COR-L47 (cell line): ENCODE results near the gene RALGAPB.

Experiments
- DNase-seq: peaks from one replicate; lab custom pipeline; 2025; lab: John Stamatoyannopoulos, UW

Gene RALGAPB

DNA sequence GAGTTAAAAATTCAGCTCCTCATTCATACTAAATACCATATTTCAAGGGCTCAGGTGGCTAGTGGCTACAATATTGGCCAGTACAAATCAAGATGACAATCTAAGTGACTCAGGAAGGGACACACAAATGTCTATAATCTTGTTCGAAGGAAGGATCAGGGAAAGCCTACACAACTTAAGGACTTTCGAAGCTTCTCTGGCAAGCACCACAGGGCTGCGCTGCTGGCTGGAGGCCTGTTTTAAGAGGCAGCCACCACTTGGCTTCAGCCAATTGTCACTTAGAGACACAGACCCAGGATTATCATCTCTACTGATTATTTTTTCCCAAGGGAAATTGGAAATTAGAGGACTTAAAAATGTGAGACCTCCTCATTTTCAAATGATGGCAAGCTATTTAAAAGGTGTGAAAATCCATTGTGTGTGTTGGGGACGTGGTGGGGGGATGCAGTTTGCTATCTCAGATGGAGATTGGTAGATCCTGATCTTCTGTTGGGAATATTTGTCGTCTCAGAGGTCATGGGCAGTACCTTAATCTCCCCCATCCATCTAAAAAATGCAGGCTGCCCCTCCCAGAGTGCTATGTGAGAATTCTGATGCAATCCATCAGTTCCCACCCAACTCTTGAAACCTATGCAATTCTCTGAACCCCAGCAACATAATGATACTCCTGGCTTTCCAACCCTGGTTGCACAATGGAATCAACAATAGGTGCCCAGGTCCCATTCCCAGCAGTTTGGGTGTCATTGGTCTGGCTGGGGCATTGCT is 140.3 kb downstream of the RALGAPB start:
- no peak for DNase-seq

- DNase-seq: no peak
Observed at GRCh38 chr20:38615283-38615682, 142.6 kb downstream of the RALGAPB start.

- DNase-seq: no peak
Observed at GRCh38 chr20:38616457-38616856, 143.8 kb downstream of the RALGAPB start.

DNA sequence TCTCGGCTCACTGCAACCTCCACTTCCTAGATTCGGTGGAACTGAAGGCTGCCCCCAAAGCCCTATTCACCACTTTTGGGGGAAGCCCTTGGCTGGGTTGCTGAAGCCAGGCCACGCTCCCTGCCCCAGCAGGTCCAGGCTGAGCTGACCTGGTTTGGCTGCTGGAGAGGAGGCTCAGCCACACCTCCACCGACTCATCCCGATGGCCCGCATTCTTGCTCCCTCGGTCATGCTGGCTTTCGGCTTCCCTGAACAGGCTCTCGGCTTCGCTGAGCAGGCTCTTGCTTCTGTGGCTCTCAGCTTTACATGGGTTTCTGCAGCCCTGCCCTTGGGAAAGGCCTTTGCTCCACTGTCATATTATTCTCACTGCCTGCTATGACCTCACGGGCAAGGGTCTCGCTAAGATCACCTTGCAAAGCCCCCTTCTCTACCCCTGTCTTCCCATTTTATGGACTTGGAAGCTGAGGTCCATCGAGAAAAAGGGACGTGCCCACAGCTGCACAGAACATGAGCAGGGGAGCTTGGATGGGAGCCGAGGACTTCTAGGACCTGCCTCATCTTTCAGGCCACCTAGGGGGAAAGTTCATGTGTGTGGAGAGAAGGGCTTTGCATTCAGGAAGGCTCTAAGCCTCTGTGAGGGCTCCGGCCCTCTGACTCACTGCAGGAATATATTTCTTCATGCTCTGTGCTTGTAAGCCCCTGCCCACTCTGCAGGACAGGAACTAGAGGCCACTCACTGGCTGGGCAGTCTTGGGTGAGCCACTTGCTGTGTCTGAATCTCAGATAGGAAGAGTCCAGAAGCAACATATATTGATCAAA is 144.6 kb downstream of the RALGAPB start:
- DNase-seq: no peak

DNA sequence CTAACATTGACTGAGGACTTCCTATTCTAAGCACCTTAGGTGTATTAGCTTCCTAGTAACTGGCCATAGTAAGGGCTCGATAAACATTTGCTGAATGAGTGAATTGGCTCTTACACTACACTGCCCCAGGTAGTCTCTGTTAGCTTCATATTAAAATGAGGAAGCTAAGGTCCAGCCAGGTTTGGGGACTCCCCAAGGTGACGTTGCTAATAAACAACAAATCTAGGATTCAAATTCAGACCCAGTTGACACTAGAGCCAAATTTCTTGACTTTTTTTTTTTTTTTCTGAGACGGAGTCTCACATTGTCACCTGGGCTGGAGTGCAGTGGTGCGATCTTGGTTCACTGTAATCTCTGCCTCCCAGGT is 145.2 kb downstream of the RALGAPB start:
- no peak for DNase-seq

DNA sequence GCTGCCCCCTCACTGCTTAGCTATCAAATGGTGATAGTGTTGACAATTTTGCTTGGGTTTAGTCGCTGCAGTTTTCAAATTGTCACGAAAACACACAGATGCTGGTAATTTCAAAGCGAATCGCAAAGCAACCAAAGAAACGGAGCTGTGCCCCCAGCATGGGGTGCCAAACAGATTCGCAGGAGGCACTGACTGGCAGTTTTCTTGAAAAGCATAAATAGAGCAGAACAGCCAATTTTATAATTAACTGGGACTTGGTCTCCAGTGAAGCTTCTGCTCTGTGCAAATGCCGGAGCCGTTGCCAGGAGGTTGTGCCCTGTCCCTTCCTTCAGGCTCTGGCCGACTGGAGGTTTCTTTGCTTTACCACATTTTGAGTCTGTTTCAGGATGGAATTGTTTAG is 147.8 kb downstream of the RALGAPB start:
- DNase-seq: no peak

DNA sequence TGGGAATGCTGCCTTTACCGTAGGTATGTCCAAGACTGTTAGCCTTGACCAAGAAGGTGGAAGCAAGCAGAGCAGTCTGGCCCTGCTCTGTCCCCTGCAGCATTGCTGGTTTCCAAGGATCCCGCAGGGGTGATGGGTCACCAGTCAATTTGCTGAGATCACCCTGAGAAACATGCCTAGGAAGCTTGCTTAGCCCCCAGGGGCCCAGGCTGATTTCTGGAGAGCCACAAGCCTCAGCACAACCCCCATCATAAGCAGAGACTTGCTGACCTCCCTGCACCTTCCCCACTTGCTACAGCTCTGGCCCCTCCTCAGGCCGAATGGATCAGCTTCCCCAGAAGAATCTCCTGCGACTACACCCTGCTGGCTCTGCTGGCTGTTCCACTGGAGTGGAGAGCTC is 150.4 kb downstream of the RALGAPB start:
- no peak for DNase-seq

DNA sequence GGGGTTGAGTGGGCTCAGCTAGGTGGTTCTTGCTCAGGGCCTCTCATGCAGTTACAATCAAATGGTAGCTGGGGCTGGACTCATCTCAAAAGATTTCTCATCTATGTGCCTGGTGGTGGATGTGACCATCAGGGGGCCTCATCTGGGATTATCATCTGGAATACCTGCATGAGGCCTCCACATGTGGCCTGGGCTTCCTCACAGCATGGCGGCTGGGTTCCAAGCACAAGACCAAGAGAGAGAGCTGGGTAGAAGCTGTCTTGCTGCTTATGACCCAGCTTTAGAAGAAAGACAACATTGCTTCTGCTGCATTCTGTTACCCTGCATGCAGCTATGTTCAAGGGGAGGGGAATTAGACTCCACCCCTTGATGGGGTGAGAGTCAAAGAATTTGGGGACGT is 151.4 kb downstream of the RALGAPB start:
- no peak for DNase-seq

DNA sequence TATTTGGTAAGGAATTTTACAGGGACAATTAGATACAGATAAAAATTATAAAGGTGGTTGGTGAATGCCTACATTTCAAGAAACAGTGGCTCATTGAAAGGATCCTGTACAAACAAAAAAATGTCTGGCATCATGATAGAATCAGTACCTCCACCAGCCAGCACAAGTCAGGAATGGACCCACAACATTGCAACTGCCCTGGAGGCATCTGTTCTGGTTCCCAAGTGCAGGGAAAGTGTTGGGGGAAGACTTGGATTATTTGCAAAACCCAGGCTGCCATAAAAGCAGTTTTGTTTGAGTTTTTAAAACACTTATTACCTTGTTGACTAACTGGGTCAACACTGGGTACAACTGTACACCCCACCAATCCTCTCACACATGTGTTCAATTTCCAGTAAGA is 153.3 kb downstream of the RALGAPB start:
- DNase-seq: no peak

DNA sequence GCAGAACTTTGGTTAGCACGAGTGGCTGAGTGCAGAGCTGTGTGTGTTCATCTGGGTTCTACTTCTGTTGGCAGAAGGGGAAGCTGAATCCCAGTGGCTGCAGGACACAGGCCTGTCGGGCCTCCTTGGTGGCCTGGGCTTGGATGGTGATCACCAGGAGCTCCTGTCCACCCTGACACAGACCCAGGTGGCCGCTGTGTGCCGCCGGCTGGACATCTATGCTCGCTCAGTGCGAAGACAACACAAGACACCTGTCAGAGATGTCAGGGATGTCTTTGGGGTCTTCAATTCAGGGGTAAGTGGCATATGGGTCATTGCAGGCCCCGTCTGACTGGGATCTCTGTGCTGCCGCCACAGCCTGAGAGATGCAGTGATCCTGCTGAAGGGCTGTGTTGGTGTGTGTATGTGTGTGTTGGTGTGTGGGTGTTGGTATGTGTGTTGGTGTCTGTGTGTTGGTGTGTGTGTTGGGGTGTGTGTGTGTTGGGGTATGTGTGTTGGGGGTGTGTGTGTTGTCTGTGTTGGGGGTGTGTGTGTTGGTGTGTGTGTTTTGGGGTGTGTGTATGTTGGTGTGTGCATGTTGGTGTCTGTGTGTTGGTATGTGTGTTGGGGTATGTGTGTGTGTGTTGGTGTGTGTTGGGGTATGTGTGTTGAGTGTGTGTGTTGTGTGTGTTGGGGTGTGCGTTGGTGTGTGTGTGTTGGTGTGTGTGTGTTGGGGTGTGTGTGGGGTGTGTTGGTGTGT is 154.4 kb downstream of the RALGAPB start:
- no peak for DNase-seq
